Upper lobe of left lung (tissue), 6 donors: Measurements from ENCODE around the gene NT5DC4. TPM values are rescaled to one million over a fixed set of nuclear protein-coding genes. Genes with fewer than 3 reads are reported as not detected.

Experiments
- ATAC-seq, 2 donors: fragments of 200-7000 bp; cut with Tn5 transposase; one replicate each; pipeline ENCODE4 v1.9.1; 2022; ENCODE audit warnings: mild to moderate bottlenecking in 2 of 2, moderate library complexity in 2 of 2; ENCODE audit not compliant: low FRiP score in 2 of 2
- DNase-seq, 2 donors: peaks; one replicate each; pipeline ENCODE4 v3.0.0-alpha.2; 2019 to 2020
- H3K27ac ChIP-seq, 4 donors: fragments of 200-600 bp; sonication (generic); one replicate each; pipeline ENCODE4 v1.5.1; 2016 to 2019
- H3K27me3 ChIP-seq, 4 donors: fragments of 200-600 bp; sonication (generic); one replicate each; pipeline ENCODE4 v1.5.1; 2017 to 2019
- H3K36me3 ChIP-seq, 4 donors: fragments of 200-600 bp; sonication (generic); one replicate each; pipeline ENCODE4 v1.5.1; 2016 to 2019
- H3K4me1 ChIP-seq, 4 donors: fragments of 200-600 bp; sonication (generic); one replicate each; pipeline ENCODE4 v1.5.1; 2018 to 2019
- H3K4me3 ChIP-seq, 4 donors: fragments of 200-600 bp; sonication (generic); one replicate each; pipeline ENCODE4 v1.5.1; 2017 to 2019; ENCODE audit warnings: mild to moderate bottlenecking in 2 of 4, moderate library complexity in 1 of 4
- H3K9me3 ChIP-seq, 4 donors: fragments of 200-600 bp; sonication (generic); one replicate each; pipeline ENCODE4 v1.5.1; 2018 to 2019
- CTCF ChIP-seq, 6 experiments: fragments of 450-650 bp in 4 of 6; fragments of 200-600 bp in 2 of 6; sonication (generic) in 2 of 6; IDR thresholded peaks; one replicate each; pipeline ENCODE4 v1.5.1; 2016 to 2019; ENCODE audit warnings: antibody characterized with exemption in 6 of 6
- EP300 ChIP-seq, 4 donors: sonication (generic); formaldehyde crosslinking; IDR thresholded peaks; one replicate each; pipeline ENCODE4 v1.5.1; 2017; ENCODE audit warnings: antibody characterized with exemption in 4 of 4, control low read depth in 2 of 4
- POLR2A ChIP-seq, 4 donors: fragments of 450-650 bp; IDR thresholded peaks; one replicate each; pipeline ENCODE4 v1.5.1; 2016 to 2017; ENCODE audit warnings: antibody characterized with exemption in 4 of 4, mild to moderate bottlenecking in 2 of 4
- POLR2AphosphoS5 ChIP-seq, 2 donors: sonication (generic); formaldehyde crosslinking; IDR thresholded peaks; one replicate each; pipeline ENCODE4 v1.5.1; 2017; ENCODE audit warnings: antibody characterized with exemption in 2 of 2
- WGBS, 2 donors: methylation state at CpG; one replicate each; pipeline ENCODE4 v1.1.5; 2017 to 2018; 5-methylcytosine and 5-hydroxymethylcytosine counted together
- total RNA-seq, 6 donors: library from RNA; depleted of rRNA in 4 of 6; stranded (reverse); fragments of >200 nt in 4 of 6; gene quantifications; one replicate each; pipeline versions ENCODE4 v1.1.0 to v1.2.1, GENCODE V29; 2016 to 2021
- donor health status: DM: no; HTN: no; CAD: no; lungs with moderate emphysema.
- donor health status: DM: no; HTN: yes; CAD: no; lungs with severe emphysema.

NT5DC4 gene
- total RNA-seq, 6 donors from 2014 or later, result 0.55 to 5.2 (median 1.0) TPM; not detected in 2

- ATAC-seq (no peak), DNase-seq (no peak)
- H3K4me3 ChIP-seq, result no peak overlapping the region
- H3K4me1 ChIP-seq, result peaks cover 0 to 7% (median 5%) of the 10 kb centered on the region in 4 donors
- no peaks in the 10 kb centered on the region for H3K9me3 ChIP-seq
- WGBS, 2 donors, result 39 to 46% methylated on average over 1 of the region's 1 CpG
- H3K27me3 ChIP-seq, result no peaks in the 10 kb centered on the region
- H3K27ac ChIP-seq, result no peak overlapping the region
- H3K36me3 ChIP-seq, result no peaks in the 10 kb centered on the region
- TF ChIP-seq POLR2AphosphoS5 (IDR thresholded peaks at IDR 0.05) (no peak), POLR2A (IDR thresholded peaks at IDR 0.05) (no peak), EP300 (IDR thresholded peaks at IDR 0.05) (no peak), CTCF (IDR thresholded peaks at IDR 0.05) (no peak)
These were observed 13.1 kb downstream of the NT5DC4 start for GRCh38 chr2:112733871-112734270.

GRCh38 chr2:112737542-112738232 lies 16.9 kb downstream of the NT5DC4 start:
- ATAC-seq (no peak), DNase-seq (no peak)
- Histone ChIP-seq H3K4me3 (no peak overlapping the region), H3K27ac (no peak overlapping the region), H3K27me3 (no peaks in the 10 kb centered on the region), H3K9me3 (no peaks in the 10 kb centered on the region), H3K4me1 (peaks cover 0 to 2% (median 0%) of the 10 kb centered on the region in 4 donors), H3K36me3 (no peaks in the 10 kb centered on the region)
- no peak for TF ChIP-seq POLR2AphosphoS5 (IDR thresholded peaks at IDR 0.05)
- no peak for TF ChIP-seq CTCF (IDR thresholded peaks at IDR 0.05)
- TF ChIP-seq EP300 (IDR thresholded peaks at IDR 0.05), result no peak
- TF ChIP-seq POLR2A (IDR thresholded peaks at IDR 0.05), result no peak
- 84 to 95% methylated on average over 1 of the region's 1 CpG for WGBS, 2 donors

- WGBS, 2 donors, result 94 to 96% methylated on average over 7 of the region's 7 CpGs
- no peaks in the 10 kb centered on the region for H3K4me1 ChIP-seq
- no peak overlapping the region for H3K27ac ChIP-seq
- TF ChIP-seq POLR2A (IDR thresholded peaks at IDR 0.05), result no peak
- TF ChIP-seq CTCF (IDR thresholded peaks at IDR 0.05), result no peak
- no peak for TF ChIP-seq POLR2AphosphoS5 (IDR thresholded peaks at IDR 0.05)
- no peak for TF ChIP-seq EP300 (IDR thresholded peaks at IDR 0.05)
- H3K27me3 ChIP-seq, result no peaks in the 10 kb centered on the region
- ATAC-seq, result no peak
- no peaks in the 10 kb centered on the region for H3K36me3 ChIP-seq
- H3K9me3 ChIP-seq, result no peaks in the 10 kb centered on the region
- no peak for DNase-seq
- no peak overlapping the region for H3K4me3 ChIP-seq
These were observed 19.7 kb downstream of the NT5DC4 start for GRCh38 chr2:112740527-112740926.

- WGBS, 2 donors, result 72 to 74% methylated on average over 9 of the region's 9 CpGs
- ATAC-seq (peak; percentile 84 to 89), DNase-seq (peak; percentile 22 to 75)
- TF ChIP-seq EP300 (IDR thresholded peaks at IDR 0.05) (no peak), POLR2AphosphoS5 (IDR thresholded peaks at IDR 0.05) (no peak), POLR2A (IDR thresholded peaks at IDR 0.05) (no peak), CTCF (IDR thresholded peaks at IDR 0.05) (peak; percentile 80 to 84 (median 81))
- no peaks in the 10 kb centered on the region for H3K27me3 ChIP-seq
- no peaks in the 10 kb centered on the region for H3K36me3 ChIP-seq
- no peak overlapping the region for H3K4me3 ChIP-seq
- H3K9me3 ChIP-seq, result no peaks in the 10 kb centered on the region
- peaks cover 0 to 4% (median 0%) of the 10 kb centered on the region in 4 donors for H3K4me1 ChIP-seq
- H3K27ac ChIP-seq, result no peak overlapping the region
These were observed 29.1 kb downstream of the NT5DC4 start for GRCh38 chr2:112749755-112750559.
